ENCODE results near the gene GOLGB1. TPM values are rescaled to one million over a fixed set of nuclear protein-coding genes. Genes with fewer than 3 reads are reported as not detected.
"Not testable (repeated sequence)": the region's sequence is repeated elsewhere in the genome, so short reads cannot be mapped to it uniquely, and the experiment has no call there.

GOLGB1 gene
- total and polyA plus RNA-seq, 2 experiments from 2014 or later = 40.2 to 70.2 TPM

- no peaks in the 10 kb centered on the region for H3K36me3 ChIP-seq (replicated peaks; ENCODE audit: insufficient read depth, low read depth)
- H3K27ac ChIP-seq = no peak overlapping the region
- no peaks in the 10 kb centered on the region for H3K27me3 ChIP-seq
- no peak for DNase-seq (ENCODE audit: low spot score)
- TF ChIP-seq EZH2phosphoT487 (IDR thresholded peaks at IDR 0.05; ENCODE audit: low read depth, severe bottlenecking, unreplicated experiment) (no peak), CTCF (IDR thresholded peaks at IDR 0.05; ENCODE audit: poor library complexity) (no peak), EZH2 (IDR thresholded peaks at IDR 0.05; ENCODE audit: borderline replicate concordance) (no peak)
- H4K20me1 ChIP-seq (ENCODE audit: insufficient read depth, poor library complexity, severe bottlenecking) = no peaks in the 10 kb centered on the region
- no peak overlapping the region for H3K4me3 ChIP-seq
- no peaks in the 10 kb centered on the region for H3K9me2 ChIP-seq (replicated peaks; ENCODE audit: insufficient read depth)
- 85% methylated on average over 3 of the region's 3 CpGs for WGBS (ENCODE audit: low lambda C conversion rate, missing lambda C conversion rate)
- no peak overlapping the region for H2AFZ ChIP-seq
- no peaks in the 10 kb centered on the region for H3K4me1 ChIP-seq (ENCODE audit: insufficient read depth)
- no peaks in the 10 kb centered on the region for H3K9me3 ChIP-seq (ENCODE audit: low read depth)
- no peak overlapping the region for H3K4me2 ChIP-seq
- no peaks in the 10 kb centered on the region for H3K79me2 ChIP-seq
These were observed 53.4 kb downstream of the GOLGB1 start for GRCh38 chr3:121696186-121696585.

- TF ChIP-seq CTCF (IDR thresholded peaks at IDR 0.05; ENCODE audit: poor library complexity) (no peak), EZH2 (IDR thresholded peaks at IDR 0.05; ENCODE audit: borderline replicate concordance) (no peak)
- Histone ChIP-seq H3K9me3 (ENCODE audit: low read depth) (no peaks in the 10 kb centered on the region), H4K20me1 (ENCODE audit: insufficient read depth, poor library complexity, severe bottlenecking) (no peaks in the 10 kb centered on the region), H3K27ac (no peak overlapping the region), H3K36me3 (replicated peaks; ENCODE audit: insufficient read depth, low read depth) (no peaks in the 10 kb centered on the region), H3K9me2 (replicated peaks; ENCODE audit: insufficient read depth) (no peaks in the 10 kb centered on the region), H3K4me3 (no peak overlapping the region), H3K79me2 (peaks cover 2% of the 10 kb centered on the region), H3K27me3 (no peaks in the 10 kb centered on the region), H2AFZ (no peak overlapping the region), H3K4me1 (ENCODE audit: insufficient read depth) (no peaks in the 10 kb centered on the region), H3K4me2 (no peak overlapping the region)
- no peak for DNase-seq (ENCODE audit: low spot score)
- WGBS (ENCODE audit: low lambda C conversion rate, missing lambda C conversion rate) = 95% methylated on average over 2 of the region's 2 CpGs
These were observed 57.4 kb downstream of the GOLGB1 start for GRCh38 chr3:121692010-121692699.

- peaks cover 2% of the 10 kb centered on the region for H3K36me3 ChIP-seq (replicated peaks; ENCODE audit: insufficient read depth, low read depth)
- DNase-seq (ENCODE audit: low spot score) = no peak
- H3K9me2 ChIP-seq (replicated peaks; ENCODE audit: insufficient read depth) = no peaks in the 10 kb centered on the region
- H2AFZ ChIP-seq = no peak overlapping the region
- peaks cover 2% of the 10 kb centered on the region for H3K79me2 ChIP-seq
- no peaks in the 10 kb centered on the region for H4K20me1 ChIP-seq (ENCODE audit: insufficient read depth, poor library complexity, severe bottlenecking)
- no peak overlapping the region for H3K4me3 ChIP-seq
- H3K9me3 ChIP-seq (ENCODE audit: low read depth) = no peaks in the 10 kb centered on the region
- no peaks in the 10 kb centered on the region for H3K4me1 ChIP-seq (ENCODE audit: insufficient read depth)
- H3K27me3 ChIP-seq = no peaks in the 10 kb centered on the region
- TF ChIP-seq EZH2 (IDR thresholded peaks at IDR 0.05; ENCODE audit: borderline replicate concordance) (no peak), CTCF (IDR thresholded peaks at IDR 0.05; ENCODE audit: poor library complexity) (no peak), EZH2phosphoT487 (IDR thresholded peaks at IDR 0.05; ENCODE audit: low read depth, severe bottlenecking, unreplicated experiment) (no peak)
- WGBS (ENCODE audit: low lambda C conversion rate, missing lambda C conversion rate) = 98% methylated on average over 2 of the region's 2 CpGs
- H3K4me2 ChIP-seq = no peak overlapping the region
- no peak overlapping the region for H3K27ac ChIP-seq
These were observed 58.6 kb downstream of the GOLGB1 start for GRCh38 chr3:121690777-121691405.

GRCh38 chr3:121688747-121689146, 60.8 kb downstream of the GOLGB1 start:
- 96% methylated on average over 10 of the region's 31 CpGs for WGBS (ENCODE audit: low lambda C conversion rate, missing lambda C conversion rate)
- not testable (repeated sequence) for H3K36me3 ChIP-seq (replicated peaks; ENCODE audit: insufficient read depth, low read depth); H3K9me2 ChIP-seq (replicated peaks; ENCODE audit: insufficient read depth); H3K4me2 ChIP-seq; H3K4me1 ChIP-seq (ENCODE audit: insufficient read depth); H3K79me2 ChIP-seq; H3K9me3 ChIP-seq (ENCODE audit: low read depth); DNase-seq (ENCODE audit: low spot score); H2AFZ ChIP-seq; H3K27me3 ChIP-seq; H4K20me1 ChIP-seq (ENCODE audit: insufficient read depth, poor library complexity, severe bottlenecking); H3K4me3 ChIP-seq; H3K27ac ChIP-seq
